ENCODE results near the gene DHH.

DHH gene

GRCh38 chr12:49048953-49049352 is 45.6 kb downstream of the DHH start:
- DNase-seq = no peak

- DNase-seq = no peak
Observed at GRCh38 chr12:49046129-49046895, 48.3 kb downstream of the DHH start.

GRCh38 chr12:49044660-49045059 is 49.9 kb downstream of the DHH start:
- DNase-seq = no peak

- peak; percentile 63 to 68 for DNase-seq
Observed at GRCh38 chr12:49043856-49044258, 50.7 kb downstream of the DHH start.

GRCh38 chr12:49043241-49043640 is 51.4 kb downstream of the DHH start:
- no peak for DNase-seq

GRCh38 chr12:49041881-49042484 is 52.6 kb downstream of the DHH start:
- DNase-seq = no peak

GRCh38 chr12:49041036-49041880 is 53.3 kb downstream of the DHH start:
- DNase-seq = no peak

- no peak for DNase-seq
Observed at GRCh38 chr12:49040364-49040855, 54.2 kb downstream of the DHH start.

GRCh38 chr12:49039421-49040363 is 54.9 kb downstream of the DHH start:
- no peak for DNase-seq

GRCh38 chr12:49038291-49038955 is 56.2 kb downstream of the DHH start:
- no peak for DNase-seq

- DNase-seq = no peak
Observed at GRCh38 chr12:49037947-49038237, 56.7 kb downstream of the DHH start.

GRCh38 chr12:49037111-49037946 is 57.3 kb downstream of the DHH start:
- no peak for DNase-seq
